HepG2 (cell line): ENCODE measurements around the gene SDC4. TPM values are rescaled to one million over a fixed set of nuclear protein-coding genes. Genes with fewer than 3 reads are reported as not detected.

Experiments used
- ARID2 ChIP-seq: sonication (generic); formaldehyde crosslinking; IDR thresholded peaks from 2 replicates; pipeline ENCODE4 v1.8.1; 2022; ENCODE audit warnings: mild to moderate bottlenecking, missing genetic modification reagents, borderline replicate concordance
- BRCA1 ChIP-seq: sonication (generic); formaldehyde crosslinking; IDR thresholded peaks from 2 replicates; pipeline ENCODE4 v1.4.0; 2020; ENCODE audit warnings: missing genetic modification reagents
- CBFB ChIP-seq: sonication (generic); formaldehyde crosslinking; IDR thresholded peaks from 2 replicates; pipeline ENCODE4 v1.4.0; 2020; ENCODE audit warnings: missing genetic modification reagents
- DNMT3B ChIP-seq: conservative IDR thresholded peaks from 2 replicates; pipeline ENCODE4 v1.6.1; 2016; ENCODE audit warnings: missing biosample characterization, control low read depth
- GABPA ChIP-seq, 2 experiments: IDR thresholded peaks; 2 replicates each; pipeline ENCODE4 v1.6.1; 2011 to 2016; ENCODE audit warnings: low read depth in 2 of 2, low read length in 1 of 2, missing biosample characterization in 1 of 2, missing genetic modification characterization in 1 of 2
- HOXA5 ChIP-seq: sonication (generic); formaldehyde crosslinking; IDR thresholded peaks from 2 replicates; pipeline ENCODE4 v1.4.0; 2020; ENCODE audit warnings: missing genetic modification reagents
- IRF2 ChIP-seq: IDR thresholded peaks from 2 replicates; pipeline ENCODE4 v1.6.1; 2018; ENCODE audit warnings: missing genetic modification reagents, missing compliant biosample characterization
- KDM4B ChIP-seq: sonication (generic); formaldehyde crosslinking; IDR thresholded peaks from 2 replicates; pipeline ENCODE4 v1.4.0; 2020; ENCODE audit warnings: missing genetic modification reagents
- MAFF ChIP-seq: IDR thresholded peaks from 2 replicates; pipeline ENCODE4 v1.6.1; 2011; ENCODE audit warnings: low read depth, low read length, improper control_type of control experiment
- MYNN ChIP-seq: sonication (generic); formaldehyde crosslinking; IDR thresholded peaks from 2 replicates; pipeline ENCODE4 v1.4.0; 2020; ENCODE audit warnings: mild to moderate bottlenecking, low read depth, missing genetic modification reagents
- NFIB ChIP-seq: sonication (generic); formaldehyde crosslinking; IDR thresholded peaks from 2 replicates; pipeline ENCODE4 v1.9.0; 2021; ENCODE audit warnings: missing genetic modification reagents, mild to moderate bottlenecking, borderline replicate concordance
- NFIC ChIP-seq: IDR thresholded peaks from 2 replicates; pipeline ENCODE4 v1.6.1; 2012; ENCODE audit warnings: mild to moderate bottlenecking, low read length, inconsistent platforms
- PCBP2 ChIP-seq: fragments of 200-400 bp; formaldehyde crosslinking; optimal IDR thresholded peaks from 2 replicates; pipeline ENCODE3; 2018; ENCODE audit warnings: low read length, low read depth; ENCODE audit not compliant: poor library complexity, severe bottlenecking
- PHF20 ChIP-seq: sonication (generic); formaldehyde crosslinking; IDR thresholded peaks from 2 replicates; pipeline ENCODE4 v1.5.0; 2020; ENCODE audit warnings: mild to moderate bottlenecking, missing genetic modification reagents
- REPIN1 ChIP-seq: sonication (generic); formaldehyde crosslinking; IDR thresholded peaks from 2 replicates; pipeline ENCODE4 v1.8.0; 2022; ENCODE audit warnings: missing genetic modification reagents, low read depth, mild to moderate bottlenecking, borderline replicate concordance
- SAFB2 ChIP-seq: sonication (generic); formaldehyde crosslinking; IDR thresholded peaks from 2 replicates; pipeline ENCODE4 v1.5.1; 2020; ENCODE audit warnings: missing genetic modification reagents, low read depth, mild to moderate bottlenecking, borderline replicate concordance
- ZNF124 ChIP-seq: sonication (generic); formaldehyde crosslinking; IDR thresholded peaks from 2 replicates; pipeline ENCODE4 v1.4.0; 2020; ENCODE audit warnings: missing genetic modification reagents
- ZNF251 ChIP-seq: sonication (generic); formaldehyde crosslinking; IDR thresholded peaks from 2 replicates; pipeline ENCODE4 v1.9.0; 2021; ENCODE audit warnings: mild to moderate bottlenecking, missing genetic modification reagents
- ZNF776 ChIP-seq: sonication (generic); formaldehyde crosslinking; IDR thresholded peaks from 2 replicates; pipeline ENCODE4 v1.4.0; 2020; ENCODE audit warnings: mild to moderate bottlenecking, missing genetic modification reagents
- polyA plus RNA-seq, 8 experiments: library from polyadenylated mRNA; depleted of rRNA in 3 of 8; stranded (reverse) in 7 of 8; unstranded in 1 of 8; fragments of >200 nt; fragmentation: Illumina TruSeq in 4 of 8; extraction: Trizol in 4 of 8; gene quantifications; 2 replicates each; pipeline versions ENCODE4 v1.2.1 to v1.2.3, GENCODE V29; 2011 to 2016; ENCODE audit warnings: low read depth in 4 of 8, missing spikeins in 1 of 8, mixed read lengths in 1 of 8; ENCODE audit not compliant: insufficient read depth in 1 of 8
- total RNA-seq, 5 experiments: library from RNA; depleted of rRNA; stranded (reverse); fragments of >200 nt; fragmentation: Illumina TruSeq; extraction: Trizol; gene quantifications; 2 replicates each; pipeline ENCODE4 v1.2.3, GENCODE V29; 2016; ENCODE audit warnings: low read depth in 1 of 5
- TF ChIP-seq, protein P1 (sequence below): sonication (generic); formaldehyde crosslinking; IDR thresholded peaks from 2 replicates; pipeline ENCODE4 v1.8.0; 2022; ENCODE audit warnings: missing genetic modification reagents, mild to moderate bottlenecking, moderate library complexity, borderline replicate concordance
- TF ChIP-seq, protein P2 (sequence below): IDR thresholded peaks from 2 replicates; pipeline ENCODE4 v1.6.1; 2016; ENCODE audit warnings: low read depth, missing genetic modification reagents, missing compliant biosample characterization
- TF ChIP-seq, protein P3 (sequence below): sonication (generic); formaldehyde crosslinking; IDR thresholded peaks from 2 replicates; pipeline ENCODE4 v1.5.0; 2020; ENCODE audit warnings: mild to moderate bottlenecking, missing genetic modification reagents

SDC4 gene
- total and polyA plus RNA-seq, 2 of the 13 experiments (the other 11 are each of a cell fraction or from before 2014, with no cell fraction given): 49.0 to 65.1 TPM

DNA sequence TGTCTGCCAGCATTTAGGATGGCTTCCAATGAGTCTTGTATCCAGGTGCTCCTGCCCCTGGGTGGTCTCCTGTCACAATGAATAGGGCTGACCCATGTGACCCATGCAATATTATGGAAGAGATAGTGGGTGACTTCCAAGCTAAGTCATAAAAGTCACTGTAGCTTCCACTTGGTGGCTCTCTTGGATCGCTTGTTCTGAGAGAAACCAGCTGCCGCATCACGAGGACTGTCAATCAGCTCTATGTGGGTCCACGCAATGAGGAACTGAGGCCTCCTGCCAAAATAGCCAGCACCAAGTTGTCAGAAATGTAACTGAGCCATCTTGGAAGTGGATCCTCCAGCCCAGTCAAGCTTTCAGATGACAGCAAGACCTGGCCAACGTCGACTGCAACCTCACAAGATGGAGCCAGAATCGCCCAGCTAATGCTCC, 25.3 kb downstream of the SDC4 start (continued):
- TF ChIP-seq, protein P1, sequence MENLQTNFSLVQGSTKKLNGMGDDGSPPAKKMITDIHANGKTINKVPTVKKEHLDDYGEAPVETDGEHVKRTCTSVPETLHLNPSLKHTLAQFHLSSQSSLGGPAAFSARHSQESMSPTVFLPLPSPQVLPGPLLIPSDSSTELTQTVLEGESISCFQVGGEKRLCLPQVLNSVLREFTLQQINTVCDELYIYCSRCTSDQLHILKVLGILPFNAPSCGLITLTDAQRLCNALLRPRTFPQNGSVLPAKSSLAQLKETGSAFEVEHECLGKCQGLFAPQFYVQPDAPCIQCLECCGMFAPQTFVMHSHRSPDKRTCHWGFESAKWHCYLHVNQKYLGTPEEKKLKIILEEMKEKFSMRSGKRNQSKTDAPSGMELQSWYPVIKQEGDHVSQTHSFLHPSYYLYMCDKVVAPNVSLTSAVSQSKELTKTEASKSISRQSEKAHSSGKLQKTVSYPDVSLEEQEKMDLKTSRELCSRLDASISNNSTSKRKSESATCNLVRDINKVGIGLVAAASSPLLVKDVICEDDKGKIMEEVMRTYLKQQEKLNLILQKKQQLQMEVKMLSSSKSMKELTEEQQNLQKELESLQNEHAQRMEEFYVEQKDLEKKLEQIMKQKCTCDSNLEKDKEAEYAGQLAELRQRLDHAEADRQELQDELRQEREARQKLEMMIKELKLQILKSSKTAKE (CRISPR knock-in tag): no peak
- TF ChIP-seq ARID2 (CRISPR knock-in tag) (no peak), REPIN1 (CRISPR knock-in tag) (peak; percentile 36; the same call in 1 of the 2 replicates), ZNF776 (no peak), IRF2 (peak; percentile 78; the same call in 1 of the 2 replicates), PCBP2 (no peak), MAFF (no peak), BRCA1 (CRISPR knock-in tag) (no peak), DNMT3B (CRISPR knock-in tag) (no peak), PHF20 (CRISPR knock-in tag) (no peak), ZNF124 (CRISPR knock-in tag) (peak; percentile 79), CBFB (CRISPR knock-in tag) (0 out of 2 replicates have a peak, but pooled peaks have one; percentile 46), NFIB (CRISPR knock-in tag) (no peak), KDM4B (CRISPR knock-in tag) (peak; percentile 85; the same call in 1 of the 2 replicates), HOXA5 (CRISPR knock-in tag) (peak; percentile 84), MYNN (CRISPR knock-in tag) (peak; percentile 54; the same call in 1 of the 2 replicates), NFIC (no peak), GABPA (IDR thresholded peaks at IDR 0.05; ENCODE audit: low read depth, low read length) (no peak), GABPA (CRISPR knock-in tag; IDR thresholded peaks at IDR 0.05; ENCODE audit: low read depth) (no peak), SAFB2 (no peak), ZNF251 (no peak)
- TF ChIP-seq, protein P2, sequence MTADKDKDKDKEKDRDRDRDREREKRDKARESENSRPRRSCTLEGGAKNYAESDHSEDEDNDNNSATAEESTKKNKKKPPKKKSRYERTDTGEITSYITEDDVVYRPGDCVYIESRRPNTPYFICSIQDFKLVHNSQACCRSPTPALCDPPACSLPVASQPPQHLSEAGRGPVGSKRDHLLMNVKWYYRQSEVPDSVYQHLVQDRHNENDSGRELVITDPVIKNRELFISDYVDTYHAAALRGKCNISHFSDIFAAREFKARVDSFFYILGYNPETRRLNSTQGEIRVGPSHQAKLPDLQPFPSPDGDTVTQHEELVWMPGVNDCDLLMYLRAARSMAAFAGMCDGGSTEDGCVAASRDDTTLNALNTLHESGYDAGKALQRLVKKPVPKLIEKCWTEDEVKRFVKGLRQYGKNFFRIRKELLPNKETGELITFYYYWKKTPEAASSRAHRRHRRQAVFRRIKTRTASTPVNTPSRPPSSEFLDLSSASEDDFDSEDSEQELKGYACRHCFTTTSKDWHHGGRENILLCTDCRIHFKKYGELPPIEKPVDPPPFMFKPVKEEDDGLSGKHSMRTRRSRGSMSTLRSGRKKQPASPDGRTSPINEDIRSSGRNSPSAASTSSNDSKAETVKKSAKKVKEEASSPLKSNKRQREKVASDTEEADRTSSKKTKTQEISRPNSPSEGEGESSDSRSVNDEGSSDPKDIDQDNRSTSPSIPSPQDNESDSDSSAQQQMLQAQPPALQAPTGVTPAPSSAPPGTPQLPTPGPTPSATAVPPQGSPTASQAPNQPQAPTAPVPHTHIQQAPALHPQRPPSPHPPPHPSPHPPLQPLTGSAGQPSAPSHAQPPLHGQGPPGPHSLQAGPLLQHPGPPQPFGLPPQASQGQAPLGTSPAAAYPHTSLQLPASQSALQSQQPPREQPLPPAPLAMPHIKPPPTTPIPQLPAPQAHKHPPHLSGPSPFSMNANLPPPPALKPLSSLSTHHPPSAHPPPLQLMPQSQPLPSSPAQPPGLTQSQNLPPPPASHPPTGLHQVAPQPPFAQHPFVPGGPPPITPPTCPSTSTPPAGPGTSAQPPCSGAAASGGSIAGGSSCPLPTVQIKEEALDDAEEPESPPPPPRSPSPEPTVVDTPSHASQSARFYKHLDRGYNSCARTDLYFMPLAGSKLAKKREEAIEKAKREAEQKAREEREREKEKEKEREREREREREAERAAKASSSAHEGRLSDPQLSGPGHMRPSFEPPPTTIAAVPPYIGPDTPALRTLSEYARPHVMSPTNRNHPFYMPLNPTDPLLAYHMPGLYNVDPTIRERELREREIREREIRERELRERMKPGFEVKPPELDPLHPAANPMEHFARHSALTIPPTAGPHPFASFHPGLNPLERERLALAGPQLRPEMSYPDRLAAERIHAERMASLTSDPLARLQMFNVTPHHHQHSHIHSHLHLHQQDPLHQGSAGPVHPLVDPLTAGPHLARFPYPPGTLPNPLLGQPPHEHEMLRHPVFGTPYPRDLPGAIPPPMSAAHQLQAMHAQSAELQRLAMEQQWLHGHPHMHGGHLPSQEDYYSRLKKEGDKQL (CRISPR knock-in tag): no peak
- TF ChIP-seq, protein P3, sequence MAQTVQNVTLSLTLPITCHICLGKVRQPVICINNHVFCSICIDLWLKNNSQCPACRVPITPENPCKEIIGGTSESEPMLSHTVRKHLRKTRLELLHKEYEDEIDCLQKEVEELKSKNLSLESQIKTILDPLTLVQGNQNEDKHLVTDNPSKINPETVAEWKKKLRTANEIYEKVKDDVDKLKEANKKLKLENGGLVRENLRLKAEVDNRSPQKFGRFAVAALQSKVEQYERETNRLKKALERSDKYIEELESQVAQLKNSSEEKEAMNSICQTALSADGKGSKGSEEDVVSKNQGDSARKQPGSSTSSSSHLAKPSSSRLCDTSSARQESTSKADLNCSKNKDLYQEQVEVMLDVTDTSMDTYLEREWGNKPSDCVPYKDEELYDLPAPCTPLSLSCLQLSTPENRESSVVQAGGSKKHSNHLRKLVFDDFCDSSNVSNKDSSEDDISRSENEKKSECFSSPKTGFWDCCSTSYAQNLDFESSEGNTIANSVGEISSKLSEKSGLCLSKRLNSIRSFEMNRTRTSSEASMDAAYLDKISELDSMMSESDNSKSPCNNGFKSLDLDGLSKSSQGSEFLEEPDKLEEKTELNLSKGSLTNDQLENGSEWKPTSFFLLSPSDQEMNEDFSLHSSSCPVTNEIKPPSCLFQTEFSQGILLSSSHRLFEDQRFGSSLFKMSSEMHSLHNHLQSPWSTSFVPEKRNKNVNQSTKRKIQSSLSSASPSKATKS (CRISPR knock-in tag): no peak
